GM19193 (cell line): Measurements from ENCODE around the gene FEN1.

ENCODE experiments used
- POLR2A ChIP-seq: IDR thresholded peaks from 4 replicates; pipeline ENCODE4 v1.6.1; 2011; ENCODE audit not compliant: insufficient read depth, insufficient read length; ENCODE audit errors: extremely low read depth

The FEN1 gene

DNA sequence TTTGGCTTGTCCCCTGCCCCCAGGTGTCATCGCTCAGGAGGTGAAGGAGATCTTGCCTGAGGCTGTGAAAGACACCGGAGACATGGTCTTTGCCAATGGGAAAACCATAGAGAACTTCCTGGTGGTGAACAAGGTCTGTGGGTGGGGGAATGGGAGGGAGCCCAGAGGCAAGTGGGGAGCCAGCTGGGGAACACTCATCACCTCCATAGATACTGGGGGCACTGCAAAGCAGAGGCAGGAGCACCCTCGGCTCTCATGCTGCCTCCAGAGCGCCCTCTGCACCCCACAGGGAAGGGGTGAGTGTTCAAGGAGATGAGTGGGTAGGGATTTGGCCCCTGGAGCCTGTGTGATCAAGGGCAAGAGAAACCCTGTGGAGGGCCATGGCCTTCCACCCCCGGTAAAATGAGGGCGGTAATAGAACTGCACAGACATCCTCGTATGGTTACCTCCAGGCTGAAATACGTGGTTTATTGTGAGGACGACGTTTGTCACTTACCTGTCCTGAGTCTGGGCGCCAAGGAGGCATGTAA lies 14.3 kb upstream of the FEN1 start:
- TF ChIP-seq POLR2A: no peak

- no peak for TF ChIP-seq POLR2A
Observed at GRCh38 chr11:61778920-61779650, 13.6 kb upstream of the FEN1 start.

- no peak for TF ChIP-seq POLR2A
Observed at GRCh38 chr11:61779666-61780525, 12.8 kb upstream of the FEN1 start.

DNA sequence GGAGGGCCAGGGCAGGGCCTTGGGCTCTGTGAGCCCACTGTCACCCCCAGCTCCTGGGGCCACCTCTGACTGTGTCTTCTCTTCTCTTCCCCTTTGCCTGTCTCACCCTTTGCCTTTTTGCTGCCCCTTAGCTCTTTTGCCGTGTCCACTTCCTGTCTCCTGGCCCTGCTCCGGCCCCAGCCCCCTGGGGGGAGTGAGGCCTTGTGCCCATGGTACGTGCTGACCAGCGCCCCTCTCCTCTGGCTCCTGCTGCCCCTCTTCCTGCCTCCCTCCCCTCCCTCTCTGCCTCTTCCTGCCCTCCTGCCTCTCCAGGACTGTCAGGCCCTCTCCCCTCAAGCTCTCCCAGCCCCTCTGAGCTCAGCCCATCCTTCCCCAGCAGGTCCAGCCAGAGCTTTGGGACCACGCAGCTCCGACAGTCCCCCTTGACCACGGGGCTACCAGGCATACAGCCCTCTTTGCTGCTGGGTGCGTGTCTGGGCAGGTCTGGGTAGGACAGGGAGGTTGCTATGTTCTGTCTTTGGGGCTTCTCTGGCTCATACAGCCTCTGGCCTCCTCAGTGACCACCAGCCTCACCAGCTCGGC lies 12.0 kb upstream of the FEN1 start:
- TF ChIP-seq POLR2A: no peak

DNA sequence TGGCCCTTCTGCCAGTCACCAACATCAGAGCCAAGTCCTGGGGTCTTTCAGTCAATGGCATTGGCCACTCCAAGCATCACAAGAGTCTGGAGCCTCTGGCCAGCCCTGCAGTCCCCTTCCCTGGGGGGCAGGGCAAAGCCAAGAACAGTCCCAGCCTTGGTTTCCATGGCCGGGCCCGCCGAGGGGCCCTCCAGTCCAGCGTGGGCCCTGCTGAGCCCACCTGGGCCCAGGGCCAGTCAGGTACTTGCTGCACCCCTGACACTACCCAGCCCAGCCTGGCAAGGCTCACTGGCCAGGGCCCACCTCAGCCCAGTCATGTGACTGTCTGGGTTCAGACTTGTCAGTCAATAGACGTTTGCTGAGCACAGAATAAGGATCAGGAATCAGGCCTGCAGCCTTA lies 11.1 kb upstream of the FEN1 start:
- TF ChIP-seq POLR2A: no peak

DNA sequence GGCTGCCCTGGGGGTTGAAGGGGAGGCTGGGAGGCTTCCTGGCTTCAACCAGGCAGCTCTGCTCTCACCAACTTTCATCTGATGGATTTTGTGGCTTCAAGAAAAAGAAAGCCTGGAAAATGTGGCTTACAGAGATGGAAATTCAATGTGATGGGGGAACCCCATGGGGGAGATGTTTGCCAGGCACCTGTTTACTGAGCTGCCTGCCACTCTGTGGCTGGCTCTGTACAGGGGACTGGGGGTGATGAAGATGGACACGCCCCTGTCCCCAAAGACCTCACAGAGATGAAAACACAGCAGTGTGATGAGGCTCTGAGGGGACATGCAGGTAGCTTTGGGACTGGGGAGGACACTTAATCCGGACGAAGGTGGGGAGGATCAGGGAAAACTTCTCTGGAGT lies 10.4 kb upstream of the FEN1 start:
- TF ChIP-seq POLR2A: no peak

- TF ChIP-seq POLR2A: no peak
Observed at GRCh38 chr11:61782841-61783240, 9.9 kb upstream of the FEN1 start.

DNA sequence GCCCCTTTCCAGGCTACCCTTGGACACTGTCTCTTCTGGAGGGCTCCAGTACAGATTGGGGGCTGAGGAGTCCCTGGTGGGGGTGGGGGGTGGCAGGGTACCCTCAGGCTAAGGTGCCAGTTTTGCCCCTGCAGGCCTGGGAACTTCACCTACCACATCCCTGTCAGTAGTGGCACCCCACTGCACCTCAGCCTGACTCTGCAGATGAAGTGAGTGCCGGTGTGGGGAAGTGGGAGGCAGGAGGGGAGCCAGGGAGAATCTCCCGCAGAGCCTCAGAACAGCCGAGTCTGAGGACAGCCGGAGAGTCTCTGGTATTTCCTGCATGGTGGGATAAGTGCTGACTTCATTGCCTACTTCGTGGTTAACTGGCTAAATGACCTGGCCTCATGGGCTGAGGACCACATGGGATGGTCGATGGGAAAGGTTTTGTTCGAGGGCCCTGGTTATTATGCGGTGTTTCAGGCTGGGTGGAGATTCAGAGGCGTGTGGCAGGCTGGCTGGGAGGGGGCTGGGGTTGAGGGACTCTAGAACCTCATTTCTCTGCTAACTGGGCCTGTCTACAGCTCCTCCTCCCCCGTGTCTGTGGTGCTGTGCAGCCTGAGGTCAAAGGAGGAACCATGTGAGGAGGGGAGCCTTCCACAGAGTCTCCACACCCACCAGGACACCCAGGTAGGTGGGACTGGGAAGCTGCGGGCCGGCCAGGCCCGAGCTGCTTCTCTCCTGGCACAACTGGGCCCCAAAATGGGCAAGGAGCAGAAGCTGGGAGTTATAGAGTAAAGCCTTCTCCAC lies 8.8 kb upstream of the FEN1 start:
- peak; percentile 4 for TF ChIP-seq POLR2A

- no peak for TF ChIP-seq POLR2A
Observed at GRCh38 chr11:61784506-61784805, 8.3 kb upstream of the FEN1 start.

DNA sequence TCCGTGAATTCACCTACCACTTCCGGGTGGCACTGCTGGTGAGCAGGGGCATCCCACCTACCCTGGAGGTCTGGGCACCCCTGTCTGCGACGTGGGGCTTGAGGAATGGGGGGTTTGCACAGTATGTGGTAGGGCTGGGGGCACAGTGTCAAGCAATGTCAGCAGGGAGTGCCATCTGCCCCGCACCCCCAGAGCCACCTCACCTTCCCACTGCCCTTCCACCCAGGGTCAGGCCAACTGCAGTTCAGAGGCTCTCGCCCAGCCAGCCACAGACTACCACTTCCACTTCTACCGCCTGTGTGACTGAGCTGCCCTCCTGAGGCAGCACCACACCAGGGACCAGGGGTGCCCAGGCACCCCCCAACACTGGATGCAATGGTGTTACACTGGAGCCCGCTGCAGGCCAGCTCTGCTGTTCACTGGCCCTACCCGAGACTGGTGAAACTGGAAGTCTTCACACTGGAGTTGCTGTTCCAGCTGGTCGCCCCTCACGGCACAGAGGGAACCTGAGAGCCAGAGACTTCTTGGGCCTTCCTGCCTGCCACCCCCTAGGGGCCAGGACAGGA lies 6.8 kb upstream of the FEN1 start:
- TF ChIP-seq POLR2A: no peak

DNA sequence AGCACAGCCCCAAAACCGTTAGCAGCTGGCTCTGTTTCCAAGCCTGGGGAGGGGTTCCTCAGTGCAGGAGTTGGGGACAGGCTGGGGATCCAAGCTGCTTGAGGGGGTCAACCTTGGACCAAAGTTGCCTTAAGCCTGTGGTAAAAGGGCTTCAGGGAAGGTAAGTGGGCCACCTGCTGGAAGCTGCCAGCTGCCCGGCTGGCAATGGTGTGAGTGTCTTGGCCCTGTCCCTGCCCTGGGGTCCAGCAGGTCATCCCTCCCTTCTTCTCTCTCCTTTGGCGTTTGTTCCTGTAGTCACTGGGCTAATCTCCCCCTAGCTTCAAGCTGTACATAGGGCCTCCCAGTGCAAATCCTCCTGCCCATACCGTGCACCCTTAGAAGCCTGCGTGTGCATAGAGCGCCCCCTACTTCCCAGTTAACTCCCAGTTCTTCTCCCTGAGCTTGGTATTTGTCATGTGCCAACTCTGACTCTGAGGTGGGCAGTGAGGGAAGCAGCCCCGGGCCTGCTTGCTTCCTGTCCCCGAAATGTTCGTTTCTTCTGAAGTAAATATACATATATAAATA lies 4.7 kb upstream of the FEN1 start:
- no peak for TF ChIP-seq POLR2A

DNA sequence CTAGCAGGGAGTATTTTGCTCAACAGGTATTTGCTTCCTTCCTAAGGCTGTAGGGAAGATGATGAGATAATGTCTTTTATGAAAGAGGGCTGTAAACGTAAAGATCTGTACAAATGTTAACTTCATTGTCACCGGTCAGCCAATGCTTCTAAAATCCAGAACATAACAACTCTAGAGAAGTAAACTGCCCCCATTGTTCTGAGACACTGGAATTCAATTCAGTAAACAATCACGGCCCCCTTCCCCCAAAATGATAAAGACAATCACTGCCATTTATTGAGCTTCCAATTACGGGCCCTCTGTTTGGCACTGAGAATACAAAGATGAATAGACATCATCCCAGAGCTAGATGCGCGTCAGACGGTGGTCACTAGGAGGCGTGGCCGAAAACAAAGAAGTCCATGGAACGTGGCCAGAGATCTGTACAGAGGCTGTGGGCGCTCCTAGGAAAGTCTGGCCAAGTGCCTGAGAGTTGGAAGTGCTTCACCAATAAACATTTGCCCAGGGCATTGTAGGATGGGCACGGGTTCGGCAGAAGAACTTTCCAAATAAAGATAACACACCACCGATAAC lies 888 bp upstream of the FEN1 start:
- no peak for TF ChIP-seq POLR2A

DNA sequence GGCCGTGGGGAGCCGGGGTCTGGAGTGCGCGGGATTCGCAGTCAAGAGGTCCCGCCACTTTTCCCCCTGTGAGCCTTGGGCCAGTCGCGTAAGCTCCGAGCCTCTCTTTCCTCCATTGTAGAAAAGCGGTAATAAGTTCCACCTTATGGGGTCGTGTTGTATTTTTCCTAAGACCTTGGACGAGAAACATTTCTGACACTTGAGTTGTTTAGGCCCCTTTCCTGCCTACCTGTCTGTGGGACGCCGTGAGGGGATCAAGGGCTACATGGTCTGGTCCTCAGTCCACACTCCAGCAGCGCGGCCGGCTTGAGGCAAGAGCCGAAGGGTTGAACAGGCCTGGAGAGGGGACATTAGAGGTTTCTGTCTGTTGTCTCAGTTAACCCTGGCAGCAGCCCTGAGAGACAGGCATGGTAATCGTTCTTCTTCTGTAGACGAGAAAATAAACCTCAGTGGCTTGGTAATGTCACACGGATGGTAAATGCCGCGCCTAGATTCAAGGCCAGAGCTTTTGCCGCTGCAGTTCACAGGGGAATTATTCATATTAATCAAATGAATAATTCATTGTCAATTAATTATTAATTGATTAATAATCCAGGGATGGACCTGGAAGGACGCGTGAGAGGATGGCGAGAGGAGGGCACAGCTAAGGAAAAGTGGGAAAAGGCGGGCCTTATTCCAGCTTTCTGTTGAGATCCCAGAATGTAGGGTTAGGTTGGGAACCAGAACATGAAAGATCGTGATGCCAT lies 545 bp downstream of the FEN1 start:
- TF ChIP-seq POLR2A: no peak
